NCI-H1694 (cell line): ENCODE data around the gene DENND5A.

Source experiments
- DNase-seq: peaks from one replicate; lab custom pipeline; 2025; lab: John Stamatoyannopoulos, UW

Gene DENND5A

GRCh38 chr11:9265211-9266131 lies at the start of gene DENND5A:
DENND5A (minus strand) TSS chr11:9265350; CDS start chr11:9265069, 281 bp downstream.
- peak; percentile 15 for DNase-seq

- peak; percentile 96 for DNase-seq
Observed at GRCh38 chr11:9314291-9315077, 49.3 kb upstream of the DENND5A start, which contains the start of gene TMEM41B. TMEM41B (minus strand) TSS chr11:9314593; CDS start chr11:9314441, 152 bp downstream.

GRCh38 chr11:9313648-9314290 lies 48.6 kb upstream of the DENND5A start:
- no peak for DNase-seq

GRCh38 chr11:9310485-9311090 lies 45.4 kb upstream of the DENND5A start:
- no peak for DNase-seq

- DNase-seq: no peak
Observed at GRCh38 chr11:9304178-9304577, 39.0 kb upstream of the DENND5A start.

GRCh38 chr11:9302448-9302847 lies 37.3 kb upstream of the DENND5A start:
- DNase-seq: no peak

- no peak for DNase-seq
Observed at GRCh38 chr11:9301720-9302119, 36.6 kb upstream of the DENND5A start.

- no peak for DNase-seq
Observed at GRCh38 chr11:9293646-9294045, 28.5 kb upstream of the DENND5A start.

GRCh38 chr11:9285850-9286587 lies 20.9 kb upstream of the DENND5A start:
- DNase-seq: no peak

- DNase-seq: no peak
Observed at GRCh38 chr11:9280655-9281301, 15.6 kb upstream of the DENND5A start.

GRCh38 chr11:9277176-9277575 lies 12.0 kb upstream of the DENND5A start:
- no peak for DNase-seq

GRCh38 chr11:9276571-9276970 lies 11.4 kb upstream of the DENND5A start:
- DNase-seq: no peak

GRCh38 chr11:9274499-9275258 lies 9.5 kb upstream of the DENND5A start:
- DNase-seq: no peak

GRCh38 chr11:9273376-9274336 lies 8.5 kb upstream of the DENND5A start:
- DNase-seq: no peak

GRCh38 chr11:9269492-9270013 lies 4.4 kb upstream of the DENND5A start:
- no peak for DNase-seq

GRCh38 chr11:9267680-9268079 lies 2.5 kb upstream of the DENND5A start:
- DNase-seq: no peak

- DNase-seq: no peak
Observed at GRCh38 chr11:9266926-9267325, 1.8 kb upstream of the DENND5A start.

- DNase-seq: no peak
Observed at GRCh38 chr11:9266132-9266736, 1.1 kb upstream of the DENND5A start.
